ENCODE results near the gene TRPM4. TPM values are rescaled to one million over a fixed set of nuclear protein-coding genes. Genes with fewer than 3 reads are reported as not detected.
A peak's percentile ranks its signal among the peaks of the same experiment; 100 is the strongest.

TRPM4 gene
- total RNA-seq, 1 donor from 2014 or later, result 24.8 TPM

DNA sequence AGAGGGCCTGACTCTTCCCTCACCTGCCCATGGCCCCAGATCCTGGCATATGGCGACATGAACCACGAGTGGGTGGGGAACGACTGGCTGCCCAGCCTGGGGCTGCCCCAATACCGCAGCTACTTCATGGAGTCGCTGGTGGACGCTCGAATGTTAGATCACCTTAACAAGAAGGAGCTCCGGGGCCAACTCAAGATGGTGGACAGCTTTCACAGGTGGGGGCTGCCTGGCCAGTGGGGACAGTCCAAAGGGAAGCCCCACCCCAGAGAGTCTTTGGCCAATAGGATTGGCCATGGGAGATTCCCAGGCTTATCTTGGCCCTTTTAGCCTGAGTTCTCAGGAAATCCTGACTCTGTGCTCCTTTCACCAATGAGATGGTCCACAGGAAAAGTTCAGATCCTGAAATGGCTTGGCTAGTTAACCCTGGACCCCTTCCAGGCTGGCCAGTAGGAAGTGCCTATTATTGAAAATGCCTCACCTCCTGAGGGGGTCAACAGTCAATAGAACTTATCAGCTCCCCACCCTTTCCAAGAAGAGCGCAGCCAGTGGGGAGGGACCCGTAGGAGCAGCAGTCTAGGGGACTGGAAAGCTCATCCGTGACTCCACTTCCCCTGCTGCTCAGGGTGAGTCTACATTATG is 9.4 kb upstream of the TRPM4 start:
- intact Hi-C loops (cut with DNase I), result loop anchor here (5.0 kb wide), 1 partner anchor 51 kb away; no protein-coding TSS in a partner anchor
- peak; percentile 52 for DNase-seq
- ATAC-seq (ENCODE audit: poor library complexity), result no peak

GRCh38 chr19:49148784-49149651 is 8.6 kb upstream of the TRPM4 start:
- DNase-seq (peak; percentile 98), ATAC-seq (ENCODE audit: poor library complexity) (peak; percentile 77)
- intact Hi-C loops (cut with DNase I), result loop anchor here (5.0 kb wide), 1 partner anchor 52 kb away; no protein-coding TSS in a partner anchor

DNA sequence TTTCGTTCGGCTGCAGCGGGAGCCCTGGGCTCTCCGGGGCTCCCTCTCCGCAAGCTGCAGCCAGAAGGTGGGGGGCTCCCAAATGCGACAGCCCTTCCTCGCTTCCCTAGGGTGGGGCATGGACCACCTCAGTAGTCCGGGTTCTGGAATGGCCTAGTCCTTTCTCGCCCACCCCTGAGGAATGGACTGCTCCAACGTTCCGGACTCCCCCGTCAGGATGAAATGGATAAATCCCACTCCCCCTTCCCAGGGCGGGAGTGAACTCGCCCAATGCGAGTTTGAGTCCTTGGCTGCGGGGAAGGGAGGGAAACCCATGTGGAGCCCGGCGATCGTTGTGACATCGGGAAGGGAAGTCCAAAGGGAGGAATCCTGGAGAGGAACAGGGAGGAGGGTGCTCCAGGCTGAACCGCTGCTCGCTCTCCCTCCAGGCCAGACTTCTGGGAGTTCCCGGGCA is 7.9 kb upstream of the TRPM4 start:
- intact Hi-C loops (cut with DNase I), result loop anchor here (5.0 kb wide), 1 partner anchor 52 kb away; no protein-coding TSS in a partner anchor
- peak; percentile 78 for DNase-seq
- peak; percentile 52 for ATAC-seq (ENCODE audit: poor library complexity)

DNA sequence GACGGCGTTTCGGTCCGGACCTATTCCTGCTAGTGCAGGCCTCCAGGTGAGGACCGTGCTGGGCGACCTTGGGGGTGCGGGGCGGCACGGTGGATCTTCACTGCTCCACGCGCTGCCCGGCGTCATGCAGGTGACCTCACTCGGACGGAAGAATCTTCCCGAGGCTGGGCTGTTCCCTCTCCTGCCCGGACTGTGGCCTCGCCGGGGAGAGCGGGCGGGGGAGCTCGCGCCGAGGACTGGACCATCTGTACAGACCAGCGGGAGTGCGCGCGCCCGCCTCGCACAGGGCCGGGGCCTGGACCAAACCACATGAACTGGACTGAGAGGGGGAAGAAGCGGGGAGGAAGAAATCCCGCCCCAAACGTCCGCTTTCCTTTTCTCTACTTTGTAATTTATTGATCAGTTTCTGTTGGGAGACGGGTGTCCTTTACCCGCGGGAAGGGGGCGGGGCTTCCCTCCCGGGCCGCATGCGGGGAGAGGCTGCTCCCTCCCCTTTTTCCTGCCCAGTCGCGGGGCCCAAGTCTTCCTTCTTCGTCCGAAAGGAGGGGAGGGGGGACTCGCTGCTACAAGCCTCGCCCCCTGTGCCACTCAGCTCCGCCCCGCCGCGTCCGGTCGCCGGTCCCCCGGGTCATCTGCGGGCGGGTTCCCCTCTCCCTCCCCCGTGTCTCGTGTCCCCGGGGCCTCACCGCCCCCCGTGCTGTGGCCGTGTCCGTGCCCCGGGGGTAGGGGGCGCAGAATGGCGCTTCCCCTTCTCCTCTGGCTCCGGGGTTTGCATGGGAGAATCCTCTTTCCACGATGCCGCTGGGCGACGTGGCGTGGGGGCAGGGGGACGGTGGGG is 7.3 kb upstream of the TRPM4 start:
- ATAC-seq (ENCODE audit: poor library complexity) (peak; percentile 71), DNase-seq (peak; percentile 88)
- intact Hi-C loops (cut with DNase I), result no loop called here

DNA sequence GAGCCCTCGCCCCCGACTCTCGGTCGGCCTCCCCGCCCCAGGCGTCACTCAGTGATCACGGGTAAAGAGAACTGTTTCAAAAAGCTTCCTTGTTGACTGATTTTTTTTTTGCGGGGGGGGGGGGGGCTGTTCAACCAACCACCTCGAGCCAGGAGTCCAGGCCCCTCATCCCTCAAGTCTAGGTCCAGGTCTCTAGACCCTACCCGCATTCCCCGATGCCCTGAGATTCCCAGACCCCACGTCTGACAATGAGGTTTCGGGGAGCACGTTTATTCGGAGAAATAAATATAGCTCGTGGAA is 6.7 kb upstream of the TRPM4 start:
- no peak for ATAC-seq (ENCODE audit: poor library complexity)
- intact Hi-C loops (cut with DNase I), result no loop called here
- DNase-seq, result no peak

DNA sequence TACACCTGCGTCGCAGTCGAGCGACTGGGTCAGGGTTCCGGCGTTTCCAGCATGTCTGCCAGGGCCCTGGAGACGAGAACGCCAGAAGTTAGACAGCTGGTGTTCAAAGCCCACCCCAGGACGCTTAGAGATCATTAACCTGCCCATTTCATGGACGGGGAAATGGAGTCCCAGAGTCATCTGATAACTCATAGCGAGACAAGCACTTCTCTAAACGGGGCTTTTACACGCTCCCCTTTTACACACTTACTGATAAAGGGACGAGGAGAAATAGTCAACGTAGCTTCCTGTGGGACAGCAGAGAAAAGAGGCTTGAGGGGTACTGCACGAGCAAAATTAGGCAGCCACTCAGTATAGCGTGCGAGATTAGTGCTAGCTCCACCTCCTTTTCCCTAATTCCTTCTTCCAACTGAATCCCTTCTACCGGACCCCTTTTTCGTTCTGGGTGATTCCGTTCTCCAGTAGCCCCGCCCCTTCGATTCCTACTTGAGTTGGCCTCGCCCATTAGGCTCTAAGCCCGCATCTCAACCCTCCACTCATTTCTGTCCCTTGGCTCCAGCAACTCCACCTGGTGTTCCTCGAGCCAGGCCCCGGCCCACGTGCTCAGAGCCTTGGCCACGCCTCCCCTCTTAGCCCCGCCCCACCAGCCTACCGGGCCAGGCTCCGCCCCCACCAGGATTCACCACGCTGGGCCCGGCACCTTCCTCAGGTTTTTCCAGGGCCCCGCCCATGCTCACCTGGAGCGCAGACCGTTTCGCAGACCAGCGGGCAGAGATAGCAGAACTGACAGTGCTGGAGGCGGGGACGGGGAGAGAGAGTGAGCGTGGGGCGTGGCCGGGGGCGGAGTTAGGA is 6.1 kb upstream of the TRPM4 start:
- ATAC-seq (ENCODE audit: poor library complexity) (no peak), DNase-seq (peak; percentile 71)
- intact Hi-C loops (cut with DNase I), result no loop called here

GRCh38 chr19:49152119-49152550 is 5.5 kb upstream of the TRPM4 start:
- intact Hi-C loops (cut with DNase I), result no loop called here
- DNase-seq, result no peak
- ATAC-seq (ENCODE audit: poor library complexity), result no peak

- intact Hi-C loops (cut with DNase I), result no loop called here
- no peak for DNase-seq
- no peak for ATAC-seq (ENCODE audit: poor library complexity)
Observed at GRCh38 chr19:49153167-49153809, 4.3 kb upstream of the TRPM4 start.

DNA sequence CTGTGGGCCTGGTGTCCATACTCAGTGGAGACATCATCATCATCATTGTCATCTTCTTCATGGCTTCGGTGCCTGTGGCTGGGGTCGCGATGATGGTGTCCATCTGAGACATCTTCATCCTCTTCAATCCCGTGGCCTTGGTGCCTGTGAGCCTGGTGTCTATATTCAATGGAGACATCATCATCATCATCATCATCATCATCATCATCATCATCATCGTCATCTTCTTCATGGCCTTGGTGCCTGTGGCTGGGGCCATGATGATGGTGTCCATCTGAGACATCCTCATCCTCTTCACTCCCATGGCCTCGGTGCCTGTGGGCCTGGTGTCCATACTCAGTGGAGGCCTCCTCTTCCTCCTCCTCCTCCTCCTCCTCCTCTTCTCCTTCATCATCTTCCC is 3.3 kb upstream of the TRPM4 start:
- intact Hi-C loops (cut with DNase I), result no loop called here
- DNase-seq (no peak), ATAC-seq (ENCODE audit: poor library complexity) (no peak)

DNA sequence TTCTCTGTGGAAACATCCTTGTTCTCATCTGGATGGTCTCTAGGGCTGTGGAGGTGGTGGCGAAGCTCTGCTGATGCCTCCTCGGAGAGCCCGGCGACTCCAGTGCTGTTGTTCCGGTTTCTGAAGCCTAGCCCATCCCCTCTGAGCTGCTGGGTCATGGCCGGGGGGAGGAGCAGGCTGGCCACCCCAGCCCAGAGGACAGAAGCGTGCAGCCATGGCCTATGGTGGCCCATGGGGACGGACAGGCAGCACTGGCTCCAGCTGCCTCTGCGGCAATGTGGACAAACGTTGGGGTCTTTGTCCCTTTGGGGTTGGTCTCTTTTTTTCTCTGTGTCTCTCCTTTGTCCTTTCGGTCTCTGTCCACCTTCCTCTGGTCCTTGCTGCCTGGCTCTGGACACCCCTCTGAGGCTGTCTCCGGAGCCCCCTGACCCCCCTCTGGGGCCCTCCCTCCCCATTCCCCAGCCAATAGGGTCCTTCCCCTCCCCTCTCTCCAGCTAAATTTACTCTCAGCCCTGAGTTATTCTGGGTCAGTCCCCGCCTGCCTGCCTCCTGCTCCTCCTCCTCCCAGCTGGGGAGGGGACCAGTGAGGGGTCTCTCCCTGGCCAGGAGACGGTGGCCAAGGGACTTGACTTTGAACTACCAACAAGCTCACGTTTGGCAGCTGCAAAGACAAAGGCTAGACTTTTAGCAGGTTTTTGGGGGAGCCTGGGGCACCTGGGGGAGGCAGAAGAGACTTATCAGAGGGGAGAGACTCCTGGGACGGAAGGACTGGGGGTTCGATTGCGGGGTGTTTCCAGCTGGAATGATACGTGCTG is 2.4 kb upstream of the TRPM4 start, which contains the start of gene HRC:
Gene HRC (minus strand): TSS at position 392 of the 815 bp plus-strand sequence. CDS start 159 bp downstream, at position 233.
- peak; percentile 79 for DNase-seq
- intact Hi-C loops (cut with DNase I), result no loop called here
- ATAC-seq (ENCODE audit: poor library complexity), result peak; percentile 65

- ATAC-seq (ENCODE audit: poor library complexity) (peak; percentile 62), DNase-seq (peak; percentile 66)
- intact Hi-C loops (cut with DNase I), result no loop called here
Observed at GRCh38 chr19:49155820-49156346, 1.7 kb upstream of the TRPM4 start.

GRCh38 chr19:49160450-49161189 is 3.0 kb downstream of the TRPM4 start:
- DNase-seq, result no peak
- intact Hi-C loops (cut with DNase I), result no loop called here
- no peak for ATAC-seq (ENCODE audit: poor library complexity)

GRCh38 chr19:49161987-49162386 is 4.4 kb downstream of the TRPM4 start:
- no peak for ATAC-seq (ENCODE audit: poor library complexity)
- intact Hi-C loops (cut with DNase I), result no loop called here
- no peak for DNase-seq

GRCh38 chr19:49165111-49165750 is 7.6 kb downstream of the TRPM4 start:
- intact Hi-C loops (cut with DNase I), result no loop called here
- DNase-seq (peak; percentile 64), ATAC-seq (ENCODE audit: poor library complexity) (peak; percentile 87)

- intact Hi-C loops (cut with DNase I), result no loop called here
- ATAC-seq (ENCODE audit: poor library complexity), result peak; percentile 36
- DNase-seq, result no peak
Observed at GRCh38 chr19:49165865-49166301, 8.3 kb downstream of the TRPM4 start.

Measured in Right ventricle myocardium superior (tissue), 1 donor.